SHP77 (cell line): Measurements from ENCODE around the gene WNT1.

Source experiments
- DNase-seq, 2 experiments: peaks; one replicate each; lab custom pipeline; 2025; lab: John Stamatoyannopoulos, UW

Gene WNT1

GRCh38 chr12:48978291-48978740, at the start of gene WNT1:
WNT1 (plus strand) TSS chr12:48978322; CDS start chr12:48978651, 329 bp downstream.
- DNase-seq: no peak

- no peak for DNase-seq
Measured at GRCh38 chr12:48929551-48929950, 48.6 kb upstream of the WNT1 start.

- no peak for DNase-seq
Measured at GRCh38 chr12:48930475-48930874, 47.6 kb upstream of the WNT1 start.

- no peak for DNase-seq
Measured at GRCh38 chr12:48932878-48933277, 45.2 kb upstream of the WNT1 start.

GRCh38 chr12:48933664-48934311, 44.3 kb upstream of the WNT1 start:
- DNase-seq: no peak

GRCh38 chr12:48934312-48934706, 43.8 kb upstream of the WNT1 start:
- peak in 1 of 2 experiments; percentile 3 for DNase-seq

GRCh38 chr12:48936379-48936979, 41.6 kb upstream of the WNT1 start:
- peak; percentile 30 to 49 for DNase-seq

- no peak for DNase-seq
Measured at GRCh38 chr12:48937170-48937569, 41.0 kb upstream of the WNT1 start.

GRCh38 chr12:48938805-48939204, 39.3 kb upstream of the WNT1 start:
- DNase-seq: no peak

GRCh38 chr12:48940181-48940580, 37.9 kb upstream of the WNT1 start:
- no peak for DNase-seq

- no peak for DNase-seq
Measured at GRCh38 chr12:48943221-48943620, 34.9 kb upstream of the WNT1 start.

- DNase-seq: no peak
Measured at GRCh38 chr12:48946205-48946604, 31.9 kb upstream of the WNT1 start.

GRCh38 chr12:48946943-48947342, 31.2 kb upstream of the WNT1 start:
- no peak for DNase-seq

GRCh38 chr12:48947727-48948126, 30.4 kb upstream of the WNT1 start:
- DNase-seq: no peak

- DNase-seq: no peak
Measured at GRCh38 chr12:48952691-48953090, 25.4 kb upstream of the WNT1 start.

GRCh38 chr12:48954061-48954460, 24.1 kb upstream of the WNT1 start:
- no peak for DNase-seq

GRCh38 chr12:48954841-48955501, 23.2 kb upstream of the WNT1 start:
- DNase-seq: no peak

GRCh38 chr12:48956279-48957140, 21.6 kb upstream of the WNT1 start:
- DNase-seq: peak; percentile 40 to 73

- DNase-seq: peak; percentile 96
Measured at GRCh38 chr12:48957141-48958048, 20.7 kb upstream of the WNT1 start, which contains the start of gene ARF3. ARF3 (minus strand) TSS chr12:48957487; CDS start chr12:48941095, 16,392 bp downstream.

GRCh38 chr12:48958049-48958388, 20.1 kb upstream of the WNT1 start:
- DNase-seq: no peak

GRCh38 chr12:48960834-48961233, 17.3 kb upstream of the WNT1 start:
- DNase-seq: no peak
